GM23338 (cell line): ENCODE data around the gene SAMD11. TPM values are rescaled to one million over a fixed set of nuclear protein-coding genes. Genes with fewer than 3 reads are reported as not detected.
"Not testable (repeated sequence)": the region's sequence is repeated elsewhere in the genome, so short reads cannot be mapped to it uniquely, and the experiment has no call there.

Experiments
- ATAC-seq: fragments of 200-7000 bp; cut with Tn5 transposase; 3 replicates; pipeline ENCODE4 v1.9.1; 2020
- DNase-seq: peaks from one replicate; pipeline ENCODE4 v3.0.0-alpha.2; 2015; ENCODE audit warnings: low spot score
- H2AFZ ChIP-seq: fragments of 200-600 bp; sonication (generic); 2 replicates; pipeline ENCODE4 v1.8.0; 2016; ENCODE audit warnings: antibody characterized with exemption, mild to moderate bottlenecking, moderate library complexity
- H3F3A ChIP-seq: fragments of 200-600 bp; sonication (generic); replicated peaks from 2 replicates; pipeline ENCODE4 v1.8.0; 2017; ENCODE audit warnings: antibody characterized with exemption, mixed run types, low read depth
- H3K27ac ChIP-seq: fragments of 200-600 bp; sonication (generic); 2 replicates; pipeline ENCODE4 v1.6.1; 2016; ENCODE audit warnings: low read depth
- H3K27me3 ChIP-seq: fragments of 200-600 bp; sonication (generic); 2 replicates; pipeline ENCODE4 v1.8.0; 2016; ENCODE audit warnings: mild to moderate bottlenecking, mixed run types, moderate library complexity; ENCODE audit not compliant: insufficient read depth
- H3K36me3 ChIP-seq: fragments of 200-600 bp; sonication (generic); 2 replicates; pipeline ENCODE4 v1.8.0; 2016; ENCODE audit warnings: mild to moderate bottlenecking; ENCODE audit not compliant: insufficient read depth
- H3K4me1 ChIP-seq: fragments of 200-600 bp; sonication (generic); 2 replicates; pipeline ENCODE4 v1.8.0; 2016; ENCODE audit warnings: mild to moderate bottlenecking, moderate library complexity; ENCODE audit not compliant: insufficient read depth
- H3K4me2 ChIP-seq: fragments of 200-600 bp; sonication (generic); 2 replicates; pipeline ENCODE4 v1.7.1; 2017; ENCODE audit warnings: mixed run types
- H3K4me3 ChIP-seq: fragments of 200-600 bp; sonication (generic); 2 replicates; pipeline ENCODE4 v1.6.1; 2016; ENCODE audit warnings: mixed run types
- H3K79me2 ChIP-seq: fragments of 200-600 bp; sonication (generic); replicated peaks from 2 replicates; pipeline ENCODE4 v1.8.0; 2017; ENCODE audit warnings: mild to moderate bottlenecking; ENCODE audit not compliant: insufficient read depth
- H3K9me2 ChIP-seq: fragments of 200-600 bp; sonication (generic); 2 replicates; pipeline ENCODE4 v1.8.0; 2017; ENCODE audit not compliant: insufficient read depth
- H4K20me1 ChIP-seq: fragments of 200-600 bp; sonication (generic); replicated peaks from 2 replicates; pipeline ENCODE4 v1.8.0; 2017; ENCODE audit warnings: mild to moderate bottlenecking; ENCODE audit not compliant: insufficient read depth
- H3K27ac Mint-ChIP-seq: 2 replicates; pipeline ENCODE4 v1.8.0; 2020; ENCODE audit warnings: inconsistent platforms, mild to moderate bottlenecking, moderate library complexity, mixed read lengths
- H3K27me3 Mint-ChIP-seq: 3 replicates; pipeline ENCODE4 v1.8.0; 2022; ENCODE audit warnings: low read depth, mild to moderate bottlenecking, moderate library complexity, mixed read lengths, inconsistent platforms; ENCODE audit not compliant: insufficient read depth, poor library complexity
- H3K36me3 Mint-ChIP-seq: 3 replicates; pipeline ENCODE4 v1.8.0; 2021; ENCODE audit warnings: low read depth, mild to moderate bottlenecking, inconsistent platforms, moderate library complexity, mixed read lengths
- H3K4me1 Mint-ChIP-seq: 3 replicates; pipeline ENCODE4 v1.8.0; 2020; ENCODE audit warnings: mild to moderate bottlenecking, inconsistent platforms, mixed read lengths
- H3K4me3 Mint-ChIP-seq: 3 replicates; pipeline ENCODE4 v1.8.0; 2021; ENCODE audit warnings: moderate library complexity, mild to moderate bottlenecking, inconsistent platforms, mixed read lengths
- H3K9me3 Mint-ChIP-seq: 3 replicates; pipeline ENCODE4 v1.8.0; 2020; ENCODE audit warnings: moderate library complexity, mild to moderate bottlenecking, inconsistent platforms, mixed read lengths
- CTCF ChIP-seq, 2 experiments: fragments of 200-600 bp in 1 of 2; sonication (generic) in 1 of 2; conservative IDR thresholded peaks; 2 replicates each; pipeline versions ENCODE4 v1.5.1 to v1.6.1; 2016 to 2017; ENCODE audit warnings: antibody characterized with exemption in 2 of 2, low read depth in 2 of 2, mild to moderate bottlenecking in 2 of 2, moderate library complexity in 1 of 2
- ETS1 ChIP-seq: IDR thresholded peaks from 2 replicates; pipeline ENCODE4 v1.6.1; 2016; ENCODE audit warnings: antibody characterized with exemption
- EZH2 ChIP-seq: fragments of 200-600 bp; sonication (generic); IDR thresholded peaks from one replicate; pipeline ENCODE4 v1.8.0; 2017; ENCODE audit warnings: antibody characterized with exemption, mild to moderate bottlenecking, low read depth; ENCODE audit not compliant: unreplicated experiment
- EZH2phosphoT487 ChIP-seq: fragments of 200-600 bp; sonication (generic); IDR thresholded peaks from one replicate; pipeline ENCODE4 v1.8.1; 2018; ENCODE audit warnings: antibody characterized with exemption; ENCODE audit not compliant: unreplicated experiment
- JUNB ChIP-seq: IDR thresholded peaks from one replicate; pipeline ENCODE4 v1.6.1; 2016; ENCODE audit warnings: antibody characterized with exemption; ENCODE audit not compliant: unreplicated experiment
- NANOG ChIP-seq: IDR thresholded peaks from 2 replicates; pipeline ENCODE4 v1.6.1; 2016; ENCODE audit warnings: antibody characterized with exemption, borderline replicate concordance
- POLR2AphosphoS5 ChIP-seq: IDR thresholded peaks from 2 replicates; pipeline ENCODE4 v1.6.1; 2016; ENCODE audit warnings: antibody characterized with exemption, low read depth
- REST ChIP-seq: IDR thresholded peaks from one replicate; pipeline ENCODE4 v1.6.1; 2018; ENCODE audit warnings: antibody characterized with exemption; ENCODE audit not compliant: unreplicated experiment
- STAT1 ChIP-seq: IDR thresholded peaks from one replicate; pipeline ENCODE4 v1.6.1; 2016; ENCODE audit warnings: antibody characterized with exemption; ENCODE audit not compliant: unreplicated experiment
- ZNF114 ChIP-seq: fragments of 250-450 bp; sonication (Bioruptor Pico); IDR thresholded peaks from 2 replicates; pipeline ENCODE4 v1.5.0; 2020; ENCODE audit warnings: mild to moderate bottlenecking, moderate library complexity
- ZNF331 ChIP-seq: fragments of 250-450 bp; sonication (Bioruptor Pico); IDR thresholded peaks from 2 replicates; pipeline ENCODE4 v1.5.0; 2020; ENCODE audit warnings: low read depth, mild to moderate bottlenecking, moderate library complexity
- polyA plus RNA-seq: library from polyadenylated mRNA; unstranded; fragments of >200 nt; fragmentation: Nextera tagmentation; extraction: Ambion mirVana; gene quantifications from 2 replicates; pipeline ENCODE4 v1.2.1, GENCODE V29; 2016
- total RNA-seq: library from RNA; depleted of rRNA; stranded (reverse); fragments of >200 nt; shearing (Covaris generic); gene quantifications from 2 replicates; pipeline ENCODE4 v1.2.3, GENCODE V29; 2014

The SAMD11 gene
- total and polyA plus RNA-seq, 2 experiments from 2014 or later, result 0.14 to 0.40 TPM

- H3K4me3 Mint-ChIP-seq, H4K20me1 ChIP-seq, H3K4me1 ChIP-seq, H3K9me2 ChIP-seq, H3K9me3 Mint-ChIP-seq, H2AFZ ChIP-seq, H3K4me2 ChIP-seq, ATAC-seq, H3K79me2 ChIP-seq, H3K4me1 Mint-ChIP-seq, H3K4me3 ChIP-seq, H3F3A ChIP-seq, H3K27ac ChIP-seq, H3K27ac Mint-ChIP-seq, DNase-seq: not testable (repeated sequence)
- H3K27me3 Mint-ChIP-seq, result peaks cover 19% of the 10 kb centered on the region
- Histone ChIP-seq H3K36me3 (peaks cover 17% of the 10 kb centered on the region), H3K27me3 (peaks cover 24% of the 10 kb centered on the region)
- H3K36me3 Mint-ChIP-seq, result peaks cover 44% of the 10 kb centered on the region
These were observed 23.1 kb downstream of the SAMD11 start for GRCh38 chr1:946811-947210.

GRCh38 chr1:947958-948357, 24.2 kb downstream of the SAMD11 start:
- Mint-ChIP-seq H3K4me1 (peaks cover 4% of the 10 kb centered on the region; the same call in 1 of the 3 replicates), H3K27me3 (peaks cover 16% of the 10 kb centered on the region), H3K9me3 (peaks cover 3% of the 10 kb centered on the region; the same call in 1 of the 3 replicates), H3K36me3 (peaks cover 45% of the 10 kb centered on the region), H3K27ac (no peak overlapping the region), H3K4me3 (no peak overlapping the region)
- 0 out of 2 replicates have a peak, but pooled peaks cover 4% of the 10 kb centered on the region for H3K4me1 ChIP-seq
- no peaks in the 10 kb centered on the region for H3K79me2 ChIP-seq
- DNase-seq, result no peak
- no peaks in the 10 kb centered on the region; the same call in 1 of the 2 replicates for H4K20me1 ChIP-seq
- no peaks in the 10 kb centered on the region for H3K9me2 ChIP-seq
- no peak overlapping the region for H2AFZ ChIP-seq
- 0 out of 2 replicates have a peak, but pooled peaks cover 3% of the 10 kb centered on the region for H3F3A ChIP-seq
- peaks cover 17% of the 10 kb centered on the region for H3K36me3 ChIP-seq
- TF ChIP-seq CTCF (conservative IDR thresholded peaks at IDR 0.05; ENCODE audit: low read depth in 2 of 2) (peak in 1 of 2 experiments; percentile 17; a peak in 1 of 4 replicates), JUNB (no peak)
- H3K4me3 ChIP-seq, result no peak overlapping the region
- no peak for ATAC-seq
- no peak overlapping the region for H3K27ac ChIP-seq
- peaks cover 13% of the 10 kb centered on the region for H3K27me3 ChIP-seq
- no peak overlapping the region for H3K4me2 ChIP-seq

GRCh38 chr1:950268-950667, 26.5 kb downstream of the SAMD11 start:
- H3K4me2 ChIP-seq, result no peak overlapping the region
- no peak overlapping the region for H3K27ac ChIP-seq
- Mint-ChIP-seq H3K27ac (no peak overlapping the region), H3K4me1 (no peaks in the 10 kb centered on the region), H3K36me3 (peaks cover 61% of the 10 kb centered on the region), H3K27me3 (peaks cover 10% of the 10 kb centered on the region), H3K4me3 (no peak overlapping the region), H3K9me3 (no peaks in the 10 kb centered on the region; the same call in 2 of the 3 replicates)
- H3K9me2 ChIP-seq, result no peaks in the 10 kb centered on the region
- H3K4me1 ChIP-seq, result no peaks in the 10 kb centered on the region
- no peaks in the 10 kb centered on the region for H3F3A ChIP-seq
- no peaks in the 10 kb centered on the region for H3K79me2 ChIP-seq
- no peaks in the 10 kb centered on the region; the same call in 1 of the 2 replicates for H4K20me1 ChIP-seq
- DNase-seq (no peak), ATAC-seq (no peak)
- H2AFZ ChIP-seq, result no peak overlapping the region
- H3K27me3 ChIP-seq, result no peaks in the 10 kb centered on the region
- peaks cover 25% of the 10 kb centered on the region for H3K36me3 ChIP-seq
- H3K4me3 ChIP-seq, result no peak overlapping the region
- no peak for TF ChIP-seq EZH2phosphoT487
- TF ChIP-seq JUNB, result no peak
- no peak for TF ChIP-seq CTCF (conservative IDR thresholded peaks at IDR 0.05; ENCODE audit: low read depth in 2 of 2)
- TF ChIP-seq ETS1, result no peak
- TF ChIP-seq NANOG, result no peak
- no peak for TF ChIP-seq POLR2AphosphoS5
- TF ChIP-seq ZNF114 (CRISPR knock-in tag), result no peak
- no peak for TF ChIP-seq REST
- no peak for TF ChIP-seq ZNF331 (CRISPR knock-in tag)
- no peak for TF ChIP-seq EZH2
- no peak for TF ChIP-seq STAT1
